GM12865 (cell line): ENCODE measurements around the gene APOB.

Experiments
- DNase-seq: peaks from one replicate; pipeline ENCODE4 v3.0.0; 2010; ENCODE audit warnings: low read depth
- H3K4me3 ChIP-seq: 2 replicates; pipeline ENCODE4 v1.5.1; 2011; ENCODE audit warnings: mild to moderate bottlenecking, low read depth, low read length, control low read depth
- CTCF ChIP-seq: IDR thresholded peaks from 2 replicates; pipeline ENCODE4 v1.5.1; 2011; ENCODE audit warnings: low read length, control low read depth, low read depth, inconsistent platforms; ENCODE audit not compliant: insufficient read depth; ENCODE audit errors: missing control alignments

Gene APOB

DNA sequence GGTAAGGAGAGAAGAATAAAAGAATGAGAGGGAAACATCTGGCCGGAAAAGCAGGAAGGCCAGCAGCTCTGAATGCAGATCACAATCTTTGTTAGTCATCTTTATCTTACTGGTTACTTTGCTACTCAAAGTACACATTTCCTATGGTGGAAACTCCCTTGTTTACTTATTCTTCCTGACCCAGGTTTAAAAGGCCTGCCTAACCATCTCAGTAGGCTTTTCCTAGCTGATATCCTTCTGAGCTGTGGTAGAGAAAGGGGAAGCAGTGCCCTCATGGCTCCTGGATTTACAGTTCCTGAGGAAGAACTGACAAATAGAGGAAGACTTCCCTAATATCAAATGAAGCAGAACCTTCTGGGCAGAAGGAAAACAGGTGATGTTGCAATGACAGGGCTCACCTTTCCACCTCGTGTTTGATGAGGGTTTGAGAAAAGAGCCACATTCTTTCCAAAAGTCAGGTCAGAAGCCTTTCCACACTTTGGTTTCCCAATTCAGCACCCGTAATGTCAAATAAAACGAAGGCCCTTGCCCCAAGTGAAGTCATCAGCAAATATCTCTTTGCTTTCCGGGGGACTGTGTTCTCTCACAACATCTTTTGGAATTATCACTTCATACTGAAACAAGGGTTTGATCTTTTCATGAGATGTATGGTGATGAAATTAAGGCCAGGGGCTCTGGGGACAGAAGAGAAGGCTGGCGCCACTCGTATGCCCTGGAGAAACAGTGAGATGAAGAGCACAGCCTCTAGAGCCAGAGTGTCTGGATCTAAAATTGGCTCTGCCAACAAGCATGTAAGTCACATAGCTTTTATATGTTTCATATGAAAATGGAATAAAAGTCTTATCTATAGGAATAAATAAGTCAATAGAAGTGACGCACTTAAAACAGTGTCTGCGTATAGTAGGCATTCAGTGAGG lies 26.7 kb upstream of the APOB start:
- DNase-seq: no peak
- no peak for TF ChIP-seq CTCF
- no peak overlapping the region for H3K4me3 ChIP-seq

GRCh38 chr2:21069746-21070340 lies 26.0 kb upstream of the APOB start:
- no peak for DNase-seq
- no peak overlapping the region for H3K4me3 ChIP-seq
- TF ChIP-seq CTCF: no peak

DNA sequence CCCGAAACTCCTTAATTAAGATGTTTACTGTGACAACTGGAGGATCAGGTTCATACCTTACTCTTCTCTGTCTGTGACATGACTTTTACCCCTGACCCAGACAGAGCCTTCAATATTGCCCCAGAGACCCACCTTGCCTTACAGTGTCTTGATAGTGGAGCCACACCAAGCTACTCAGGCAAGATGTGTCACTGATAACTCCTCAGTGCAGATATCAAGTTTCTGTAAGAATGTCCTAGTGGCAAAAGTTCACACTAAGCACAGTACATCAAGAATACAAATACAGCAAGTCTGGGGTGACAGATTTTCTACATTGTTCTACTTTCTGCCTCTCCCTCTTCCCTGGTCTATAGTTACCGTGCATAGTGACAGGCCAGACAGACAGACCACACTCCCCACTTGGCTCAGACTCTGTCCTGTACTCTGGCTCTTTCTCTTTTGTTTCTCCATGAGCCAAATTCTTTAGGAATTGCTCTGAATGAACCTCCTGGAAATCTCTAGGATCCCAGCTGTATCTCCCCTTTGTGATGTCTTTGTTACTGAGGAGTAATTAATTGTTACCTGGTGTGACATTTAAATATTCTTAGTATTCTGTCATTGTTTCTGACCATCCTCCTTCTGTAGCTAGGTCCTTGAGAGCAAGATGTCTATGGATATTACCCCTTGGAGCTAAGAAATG lies 24.1 kb upstream of the APOB start:
- no peak overlapping the region for H3K4me3 ChIP-seq
- no peak for TF ChIP-seq CTCF
- DNase-seq: no peak

GRCh38 chr2:21067125-21067524 lies 23.3 kb upstream of the APOB start:
- no peak for DNase-seq
- no peak overlapping the region for H3K4me3 ChIP-seq
- TF ChIP-seq CTCF: no peak

DNA sequence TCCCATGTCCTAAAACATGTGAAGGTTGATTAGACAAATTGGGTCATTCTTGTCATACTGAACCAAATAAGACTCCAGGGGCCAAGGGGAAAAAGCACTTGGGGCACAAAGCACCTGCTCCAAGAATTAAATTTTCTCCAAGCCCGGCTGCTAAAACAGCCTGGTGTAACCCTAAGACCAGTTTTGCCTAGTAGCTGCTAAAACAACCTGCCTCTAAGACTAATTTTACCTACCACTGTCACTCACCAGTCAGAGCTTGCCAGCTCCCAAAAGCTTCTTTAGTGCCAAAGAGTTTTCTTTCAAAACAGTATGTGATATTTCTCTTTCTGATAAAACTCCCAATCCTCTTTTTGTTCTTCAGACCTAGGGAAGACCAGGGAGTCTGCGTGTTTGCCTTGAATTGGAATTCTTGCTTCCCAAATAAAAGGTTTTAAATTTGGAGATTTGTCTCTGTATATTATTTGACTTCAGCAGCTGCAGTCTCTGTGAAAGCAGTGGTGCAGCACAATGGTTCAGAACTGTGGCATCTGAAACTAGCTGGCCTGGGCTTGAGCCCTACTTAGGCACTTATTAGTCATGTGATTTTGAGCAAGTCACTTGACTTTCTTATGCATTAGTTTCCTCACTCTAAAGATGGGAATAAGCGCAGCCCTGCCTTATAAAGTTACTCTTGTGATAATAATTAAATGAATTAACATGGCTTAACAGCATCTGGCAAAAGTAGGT lies 16.2 kb upstream of the APOB start:
- no peak for TF ChIP-seq CTCF
- no peak overlapping the region for H3K4me3 ChIP-seq
- DNase-seq: no peak

DNA sequence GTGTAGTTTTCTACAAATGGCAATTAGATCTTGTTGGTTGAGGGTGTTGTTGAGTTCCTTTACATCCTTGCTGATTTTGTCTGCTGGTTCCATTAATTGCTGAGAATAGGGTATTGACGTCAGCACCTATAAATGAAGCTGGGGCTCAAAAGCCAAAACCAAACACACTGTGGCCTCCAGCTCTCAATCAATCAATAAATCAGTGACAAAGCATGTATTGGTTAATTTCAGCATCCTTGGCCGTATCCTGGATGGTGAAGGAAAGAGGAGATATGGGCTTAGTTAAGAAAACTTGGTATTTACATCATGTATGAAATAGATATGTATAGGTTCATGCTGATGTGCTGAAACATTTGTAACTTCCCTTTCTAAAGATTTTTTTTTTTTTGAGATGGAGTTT lies 13.2 kb upstream of the APOB start:
- no peak for DNase-seq
- no peak overlapping the region for H3K4me3 ChIP-seq
- TF ChIP-seq CTCF: no peak
